Chondrocyte (in vitro differentiated cells): Measurements from ENCODE around the gene ADGRF5. TPM values are rescaled to one million over a fixed set of nuclear protein-coding genes. Genes with fewer than 3 reads are reported as not detected.

Experiments used
- DNase-seq: peaks from one replicate; pipeline ENCODE4 v3.0.0; 2021; ENCODE audit warnings: mixed read lengths, low spot score
- H3K27ac Mint-ChIP-seq: one replicate; pipeline ENCODE4 v1.8.0; 2021; ENCODE audit warnings: mild to moderate bottlenecking, moderate library complexity, mixed read lengths; ENCODE audit not compliant: unreplicated experiment
- H3K27me3 Mint-ChIP-seq: 2 replicates; pipeline ENCODE4 v1.8.0; 2021; ENCODE audit warnings: low read depth, mixed read lengths
- H3K36me3 Mint-ChIP-seq: 2 replicates; pipeline ENCODE4 v1.8.0; 2021; ENCODE audit warnings: low read depth, mixed read lengths
- H3K4me1 Mint-ChIP-seq: 2 replicates; pipeline ENCODE4 v1.8.0; 2021; ENCODE audit warnings: low read depth, mild to moderate bottlenecking, mixed read lengths
- H3K4me3 Mint-ChIP-seq: one replicate; pipeline ENCODE4 v1.8.0; 2021; ENCODE audit warnings: mild to moderate bottlenecking, moderate library complexity, mixed read lengths; ENCODE audit not compliant: unreplicated experiment
- H3K9me3 Mint-ChIP-seq: 2 replicates; pipeline ENCODE4 v1.8.0; 2021; ENCODE audit warnings: low read depth, mixed read lengths
- total RNA-seq: library from RNA; stranded (reverse); gene quantifications from 3 replicates; pipeline ENCODE4 v1.2.1, GENCODE V29; 2021
- TF ChIP-seq, protein P1 (sequence below): fragments of 200-600 bp; sonication (generic); IDR thresholded peaks from 2 replicates; pipeline ENCODE4 v1.5.0; 2021; ENCODE audit warnings: antibody characterized with exemption, mild to moderate bottlenecking, moderate library complexity

The ADGRF5 gene
- total RNA-seq, 1 donor from 2014 or later = 0.67 TPM

- Mint-ChIP-seq H3K36me3 (no peaks in the 10 kb centered on the region), H3K4me3 (no peak overlapping the region), H3K27ac (no peak overlapping the region), H3K27me3 (no peaks in the 10 kb centered on the region), H3K4me1 (no peaks in the 10 kb centered on the region), H3K9me3 (no peaks in the 10 kb centered on the region)
- TF ChIP-seq, protein P1, sequence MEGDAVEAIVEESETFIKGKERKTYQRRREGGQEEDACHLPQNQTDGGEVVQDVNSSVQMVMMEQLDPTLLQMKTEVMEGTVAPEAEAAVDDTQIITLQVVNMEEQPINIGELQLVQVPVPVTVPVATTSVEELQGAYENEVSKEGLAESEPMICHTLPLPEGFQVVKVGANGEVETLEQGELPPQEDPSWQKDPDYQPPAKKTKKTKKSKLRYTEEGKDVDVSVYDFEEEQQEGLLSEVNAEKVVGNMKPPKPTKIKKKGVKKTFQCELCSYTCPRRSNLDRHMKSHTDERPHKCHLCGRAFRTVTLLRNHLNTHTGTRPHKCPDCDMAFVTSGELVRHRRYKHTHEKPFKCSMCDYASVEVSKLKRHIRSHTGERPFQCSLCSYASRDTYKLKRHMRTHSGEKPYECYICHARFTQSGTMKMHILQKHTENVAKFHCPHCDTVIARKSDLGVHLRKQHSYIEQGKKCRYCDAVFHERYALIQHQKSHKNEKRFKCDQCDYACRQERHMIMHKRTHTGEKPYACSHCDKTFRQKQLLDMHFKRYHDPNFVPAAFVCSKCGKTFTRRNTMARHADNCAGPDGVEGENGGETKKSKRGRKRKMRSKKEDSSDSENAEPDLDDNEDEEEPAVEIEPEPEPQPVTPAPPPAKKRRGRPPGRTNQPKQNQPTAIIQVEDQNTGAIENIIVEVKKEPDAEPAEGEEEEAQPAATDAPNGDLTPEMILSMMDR = no peak
- DNase-seq = no peak
Observed at GRCh38 chr6:46888578-46888977, 33.2 kb downstream of the ADGRF5 start.

GRCh38 chr6:46888031-46888430, 33.7 kb downstream of the ADGRF5 start:
- H3K4me1 Mint-ChIP-seq = no peaks in the 10 kb centered on the region
- H3K4me3 Mint-ChIP-seq = no peak overlapping the region
- no peaks in the 10 kb centered on the region for H3K36me3 Mint-ChIP-seq
- H3K9me3 Mint-ChIP-seq = no peaks in the 10 kb centered on the region
- no peaks in the 10 kb centered on the region for H3K27me3 Mint-ChIP-seq
- H3K27ac Mint-ChIP-seq = no peak overlapping the region
- TF ChIP-seq, protein P1 = no peak
- DNase-seq = no peak

- Mint-ChIP-seq H3K36me3 (no peaks in the 10 kb centered on the region), H3K4me1 (no peaks in the 10 kb centered on the region), H3K27ac (no peak overlapping the region), H3K9me3 (no peaks in the 10 kb centered on the region), H3K4me3 (no peak overlapping the region), H3K27me3 (peaks cover 15% of the 10 kb centered on the region)
- no peak for DNase-seq
- TF ChIP-seq, protein P1 = no peak
Observed at GRCh38 chr6:46882645-46883044, 39.1 kb downstream of the ADGRF5 start.

- TF ChIP-seq, protein P1 = no peak
- Mint-ChIP-seq H3K4me1 (peaks cover 2% of the 10 kb centered on the region), H3K9me3 (no peaks in the 10 kb centered on the region), H3K27ac (no peak overlapping the region), H3K27me3 (peaks cover 17% of the 10 kb centered on the region), H3K4me3 (no peak overlapping the region), H3K36me3 (no peaks in the 10 kb centered on the region)
- DNase-seq = no peak
Observed at GRCh38 chr6:46879003-46879402, 42.7 kb downstream of the ADGRF5 start.

GRCh38 chr6:46876126-46876525, 45.6 kb downstream of the ADGRF5 start:
- peaks cover 17% of the 10 kb centered on the region for H3K27me3 Mint-ChIP-seq
- TF ChIP-seq, protein P1 = no peak
- no peak overlapping the region for H3K4me3 Mint-ChIP-seq
- no peak overlapping the region for H3K27ac Mint-ChIP-seq
- no peaks in the 10 kb centered on the region for H3K36me3 Mint-ChIP-seq
- H3K4me1 Mint-ChIP-seq = peaks cover 2% of the 10 kb centered on the region
- no peak for DNase-seq
- no peaks in the 10 kb centered on the region for H3K9me3 Mint-ChIP-seq
